H9 (cell line): Measurements from ENCODE around the gene SERTM2. TPM values are rescaled to one million over a fixed set of nuclear protein-coding genes. Genes with fewer than 3 reads are reported as not detected.

Experiments
- DNase-seq: peaks from one replicate; pipeline ENCODE4 v3.0.0-alpha.2; 2017
- H2AFZ ChIP-seq: one replicate; pipeline ENCODE4 v1.6.1; 2013; ENCODE audit warnings: mild to moderate bottlenecking, low read length, control low read depth, moderate library complexity
- H2AK5ac ChIP-seq: 2 replicates; pipeline ENCODE4 v1.6.1; 2013; ENCODE audit warnings: low read length, control low read depth, mixed read lengths; ENCODE audit not compliant: insufficient read length
- H2BK120ac ChIP-seq: one replicate; pipeline ENCODE4 v1.6.1; 2013; ENCODE audit warnings: low read depth, mild to moderate bottlenecking, low read length, control low read depth, inconsistent platforms; ENCODE audit not compliant: poor library complexity, severe bottlenecking
- H2BK12ac ChIP-seq: 2 replicates; pipeline ENCODE4 v1.6.1; 2013; ENCODE audit warnings: low read length, control low read depth, mixed read lengths, low read depth; ENCODE audit not compliant: insufficient read length
- H2BK15ac ChIP-seq: 2 replicates; pipeline ENCODE4 v1.6.1; 2013; ENCODE audit warnings: low read depth, low read length, control low read depth
- H2BK20ac ChIP-seq: one replicate; pipeline ENCODE4 v1.6.1; 2013; ENCODE audit warnings: low read depth, mild to moderate bottlenecking, low read length, control low read depth, inconsistent platforms; ENCODE audit not compliant: poor library complexity, severe bottlenecking
- H2BK5ac ChIP-seq: 2 replicates; pipeline ENCODE4 v1.6.1; 2013; ENCODE audit warnings: low read length, control low read depth, mixed read lengths; ENCODE audit not compliant: insufficient read length
- H3K14ac ChIP-seq: 2 replicates; pipeline ENCODE4 v1.6.1; 2013; ENCODE audit warnings: low read length, control low read depth; ENCODE audit not compliant: insufficient read depth
- H3K18ac ChIP-seq: 2 replicates; pipeline ENCODE4 v1.6.1; 2013; ENCODE audit warnings: low read depth, mild to moderate bottlenecking, mixed read lengths, low read length, control low read depth; ENCODE audit not compliant: insufficient read length
- H3K23ac ChIP-seq: 2 replicates; pipeline ENCODE4 v1.6.1; 2013; ENCODE audit warnings: low read length, control low read depth, mixed read lengths, low read depth; ENCODE audit not compliant: insufficient read length
- H3K23me2 ChIP-seq: 2 replicates; pipeline ENCODE4 v1.6.1; 2013; ENCODE audit warnings: low read depth, mild to moderate bottlenecking, mixed read lengths, low read length, control low read depth; ENCODE audit not compliant: insufficient read length, poor library complexity, severe bottlenecking
- H3K27ac ChIP-seq: 2 replicates; pipeline ENCODE4 v1.5.1; 2013; ENCODE audit warnings: low read length, control low read depth, mixed read lengths, low read depth; ENCODE audit not compliant: insufficient read length
- H3K27me3 ChIP-seq: 2 replicates; pipeline ENCODE4 v1.6.1; 2013; ENCODE audit warnings: low read length, control low read depth, inconsistent platforms; ENCODE audit not compliant: insufficient read depth
- H3K4ac ChIP-seq: 2 replicates; pipeline ENCODE4 v1.6.1; 2013; ENCODE audit warnings: low read depth, mild to moderate bottlenecking, control low read depth, inconsistent platforms, low read length, moderate library complexity
- H3K4me1 ChIP-seq: 2 replicates; pipeline ENCODE4 v1.6.1; 2013; ENCODE audit warnings: low read length, control low read depth, inconsistent platforms; ENCODE audit not compliant: insufficient read depth
- H3K4me2 ChIP-seq: 2 replicates; pipeline ENCODE4 v1.6.1; 2013; ENCODE audit warnings: low read length, control low read depth, mixed read lengths; ENCODE audit not compliant: insufficient read length, insufficient read depth
- H3K56ac ChIP-seq: 2 replicates; pipeline ENCODE4 v1.6.1; 2013; ENCODE audit warnings: low read depth, mild to moderate bottlenecking, mixed read lengths, low read length, control low read depth; ENCODE audit not compliant: insufficient read length
- H3K79me1 ChIP-seq: 2 replicates; pipeline ENCODE4 v1.6.1; 2013; ENCODE audit warnings: low read depth, mild to moderate bottlenecking, moderate library complexity, low read length, control low read depth, inconsistent platforms; ENCODE audit not compliant: insufficient read depth, poor library complexity, severe bottlenecking
- H3K79me2 ChIP-seq: 2 replicates; pipeline ENCODE4 v1.6.1; 2013; ENCODE audit warnings: low read length, control low read depth, inconsistent platforms; ENCODE audit not compliant: insufficient read depth
- H3K9ac ChIP-seq: 2 replicates; pipeline ENCODE4 v1.6.1; 2013; ENCODE audit warnings: low read length, control low read depth, mixed read lengths; ENCODE audit not compliant: insufficient read length; ENCODE audit errors: extremely low read depth
- H3K9me3 ChIP-seq: one replicate; pipeline ENCODE4 v1.6.1; 2013; ENCODE audit warnings: low read depth, low read length, inconsistent platforms; ENCODE audit not compliant: control insufficient read depth
- H3T11ph ChIP-seq: one replicate; pipeline ENCODE4 v1.6.1; 2013; ENCODE audit warnings: mild to moderate bottlenecking, low read length, control low read depth, inconsistent platforms
- H4K20me1 ChIP-seq: one replicate; pipeline ENCODE4 v1.6.1; 2013; ENCODE audit not compliant: control insufficient read depth, insufficient read length, insufficient read depth
- H4K5ac ChIP-seq: 2 replicates; pipeline ENCODE4 v1.6.1; 2013; ENCODE audit warnings: low read depth, mild to moderate bottlenecking, mixed read lengths, low read length, control low read depth; ENCODE audit not compliant: insufficient read length
- H4K8ac ChIP-seq: replicated peaks from 2 replicates; pipeline ENCODE4 v1.6.1; 2013; ENCODE audit warnings: low read length, control low read depth, mixed read lengths, low read depth; ENCODE audit not compliant: insufficient read length
- H4K91ac ChIP-seq: 2 replicates; pipeline ENCODE4 v1.6.1; 2013; ENCODE audit warnings: low read depth, mild to moderate bottlenecking, moderate library complexity, mixed read lengths, low read length, control low read depth; ENCODE audit not compliant: insufficient read length
- H3K27ac Mint-ChIP-seq, 3 experiments: 2 replicates in 2 of 3; 3 replicates in 1 of 3; pipeline ENCODE4 v1.8.0; 2020 to 2021; ENCODE audit warnings: mixed read lengths in 3 of 3, mild to moderate bottlenecking in 1 of 3, moderate library complexity in 1 of 3
- H3K27me3 Mint-ChIP-seq: 2 replicates; pipeline ENCODE4 v1.8.0; 2021; ENCODE audit warnings: low read depth, mild to moderate bottlenecking, moderate library complexity, mixed read lengths
- H3K36me3 Mint-ChIP-seq, 3 experiments: 2 replicates in 2 of 3; 3 replicates in 1 of 3; pipeline ENCODE4 v1.8.0; 2020 to 2021; ENCODE audit warnings: low read depth in 3 of 3, mixed read lengths in 3 of 3; ENCODE audit not compliant: insufficient read depth in 1 of 3
- H3K4me1 Mint-ChIP-seq, 2 experiments: 2 replicates each; pipeline ENCODE4 v1.8.0; 2020; ENCODE audit warnings: mixed read lengths in 2 of 2
- H3K4me3 Mint-ChIP-seq, 2 experiments: 2 replicates in 1 of 2; 3 replicates in 1 of 2; pipeline ENCODE4 v1.8.0; 2020 to 2021; ENCODE audit warnings: mild to moderate bottlenecking in 2 of 2, mixed read lengths in 2 of 2, moderate library complexity in 1 of 2
- H3K9me3 Mint-ChIP-seq, 2 experiments: 2 replicates in 1 of 2; 3 replicates in 1 of 2; pipeline ENCODE4 v1.8.0; 2020; ENCODE audit warnings: mild to moderate bottlenecking in 2 of 2, mixed read lengths in 2 of 2, moderate library complexity in 1 of 2
- WGBS: extraction: QIAGEN DNeasy Blood & Tissue Kit; methylation state at CpG from one replicate; pipeline ENCODE4 v1.1.7; 2013; ENCODE audit warnings: missing lambda C conversion rate, low lambda C conversion rate, mixed read lengths; ENCODE audit not compliant: insufficient read length; ENCODE audit errors: extremely low coverage; 5-methylcytosine and 5-hydroxymethylcytosine counted together
- total RNA-seq: library from RNA; stranded (reverse); gene quantifications from 2 replicates; pipeline ENCODE4 v1.2.1, GENCODE V29; 2021
- TF ChIP-seq, protein P1 (sequence below): fragments of 200-600 bp; sonication (generic); conservative IDR thresholded peaks from 3 replicates; pipeline ENCODE4 v1.8.0; 2021; ENCODE audit warnings: antibody characterized with exemption, mild to moderate bottlenecking

The SERTM2 gene
- total RNA-seq, 1 experiment from 2014 or later: 0.22 TPM

DNA sequence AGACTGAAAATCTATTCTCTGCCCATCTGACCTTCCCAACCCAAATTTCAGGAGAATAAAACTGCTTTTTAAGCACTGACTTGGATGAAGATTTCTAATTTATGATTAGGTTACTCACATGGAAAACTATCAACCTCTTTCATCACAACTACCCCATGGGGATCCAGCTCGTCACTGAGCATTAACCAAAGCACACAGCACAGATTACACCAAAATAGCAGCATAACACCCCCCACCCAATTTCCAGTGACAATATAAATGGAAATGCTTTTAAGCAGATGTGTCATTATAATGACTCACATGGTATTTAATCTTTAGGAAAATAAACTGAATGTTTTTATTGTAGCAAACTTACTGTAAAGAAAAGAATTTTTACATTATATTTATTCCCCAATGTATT, 9.7 kb downstream of the SERTM2 start:
- Histone ChIP-seq H4K5ac (no peak overlapping the region), H3K56ac (no peak overlapping the region), H2AFZ (no peak overlapping the region), H3K4ac (no peak overlapping the region), H4K20me1 (no peaks in the 10 kb centered on the region), H3K9me3 (no peaks in the 10 kb centered on the region), H4K91ac (no peak overlapping the region), H4K8ac (no peak overlapping the region), H3K14ac (no peak overlapping the region), H3K9ac (no peak overlapping the region), H3K18ac (no peak overlapping the region), H2BK12ac (no peak overlapping the region), H3K23me2 (no peaks in the 10 kb centered on the region), H3K79me1 (no peaks in the 10 kb centered on the region), H3K23ac (no peak overlapping the region), H2BK15ac (no peak overlapping the region), H3K79me2 (no peaks in the 10 kb centered on the region), H2AK5ac (no peak overlapping the region), H3T11ph (no peak overlapping the region), H3K4me1 (peaks cover 13% of the 10 kb centered on the region; the same call in 1 of the 2 replicates), H2BK5ac (no peak overlapping the region), H3K4me2 (no peak overlapping the region), H3K27ac (no peak overlapping the region), H2BK20ac (no peak overlapping the region), H2BK120ac (no peak overlapping the region), H3K27me3 (no peaks in the 10 kb centered on the region)
- no peak for DNase-seq
- TF ChIP-seq, protein P1, sequence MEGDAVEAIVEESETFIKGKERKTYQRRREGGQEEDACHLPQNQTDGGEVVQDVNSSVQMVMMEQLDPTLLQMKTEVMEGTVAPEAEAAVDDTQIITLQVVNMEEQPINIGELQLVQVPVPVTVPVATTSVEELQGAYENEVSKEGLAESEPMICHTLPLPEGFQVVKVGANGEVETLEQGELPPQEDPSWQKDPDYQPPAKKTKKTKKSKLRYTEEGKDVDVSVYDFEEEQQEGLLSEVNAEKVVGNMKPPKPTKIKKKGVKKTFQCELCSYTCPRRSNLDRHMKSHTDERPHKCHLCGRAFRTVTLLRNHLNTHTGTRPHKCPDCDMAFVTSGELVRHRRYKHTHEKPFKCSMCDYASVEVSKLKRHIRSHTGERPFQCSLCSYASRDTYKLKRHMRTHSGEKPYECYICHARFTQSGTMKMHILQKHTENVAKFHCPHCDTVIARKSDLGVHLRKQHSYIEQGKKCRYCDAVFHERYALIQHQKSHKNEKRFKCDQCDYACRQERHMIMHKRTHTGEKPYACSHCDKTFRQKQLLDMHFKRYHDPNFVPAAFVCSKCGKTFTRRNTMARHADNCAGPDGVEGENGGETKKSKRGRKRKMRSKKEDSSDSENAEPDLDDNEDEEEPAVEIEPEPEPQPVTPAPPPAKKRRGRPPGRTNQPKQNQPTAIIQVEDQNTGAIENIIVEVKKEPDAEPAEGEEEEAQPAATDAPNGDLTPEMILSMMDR: no peak
- no CpG with 5 or more reads among the region's 1 CpG for WGBS
- Mint-ChIP-seq H3K9me3 (peaks cover 0 to 2% of the 10 kb centered on the region in 2 experiments; a peak in 1 of 5 replicates), H3K27ac (peak overlapping the region in 1 of 3 experiments; percentile 90; a peak in 2 of 7 replicates), H3K4me1 (peaks cover 49 to 52% of the 10 kb centered on the region in 2 experiments), H3K36me3 (no peaks in the 10 kb centered on the region; a peak in 1 of 7 replicates), H3K27me3 (no peaks in the 10 kb centered on the region), H3K4me3 (no peak overlapping the region)
